MM.1S (cell line): Measurements from ENCODE around the gene ACTG1.

Experiments
- DNase-seq: peaks from one replicate; pipeline ENCODE4 v3.0.0-alpha.2; 2015
- H2AFZ ChIP-seq: fragments of 300-600 bp; sonication (generic); 2 replicates; pipeline ENCODE4 v1.6.0; 2016; ENCODE audit warnings: antibody characterized with exemption, low read length
- H3F3A ChIP-seq: fragments of 300-600 bp; sonication (generic); 2 replicates; pipeline ENCODE4 v1.6.1; 2016; ENCODE audit warnings: mild to moderate bottlenecking, antibody characterized with exemption, low read length, moderate library complexity, mixed read lengths; ENCODE audit not compliant: insufficient read depth
- H3K27ac ChIP-seq: fragments of 300-600 bp; sonication (generic); 2 replicates; pipeline ENCODE4 v1.5.1; 2016; ENCODE audit warnings: mild to moderate bottlenecking, low read length
- H3K27me3 ChIP-seq: fragments of 300-600 bp; sonication (generic); replicated peaks from 2 replicates; pipeline ENCODE4 v1.6.0; 2016; ENCODE audit warnings: low read length; ENCODE audit not compliant: insufficient read depth
- H3K36me3 ChIP-seq: fragments of 300-600 bp; sonication (generic); replicated peaks from 2 replicates; pipeline ENCODE4 v1.6.1; 2016; ENCODE audit warnings: mild to moderate bottlenecking, low read length, mixed read lengths; ENCODE audit not compliant: insufficient read depth
- H3K4me1 ChIP-seq: fragments of 300-600 bp; sonication (generic); 2 replicates; pipeline ENCODE4 v1.6.1; 2016; ENCODE audit warnings: low read length, mixed read lengths
- H3K4me2 ChIP-seq: fragments of 300-600 bp; sonication (generic); 2 replicates; pipeline ENCODE4 v1.6.0; 2016; ENCODE audit warnings: low read depth, low read length
- H3K4me3 ChIP-seq: fragments of 300-600 bp; sonication (generic); 2 replicates; pipeline ENCODE4 v1.5.1; 2016; ENCODE audit warnings: low read length, mixed read lengths
- H3K79me2 ChIP-seq: fragments of 300-600 bp; sonication (generic); 2 replicates; pipeline ENCODE4 v1.6.1; 2016; ENCODE audit warnings: mixed run types, low read length, mixed read lengths
- H3K9ac ChIP-seq: fragments of 300-600 bp; sonication (generic); 2 replicates; pipeline ENCODE4 v1.6.1; 2016; ENCODE audit warnings: low read length, mixed read lengths
- H3K9me2 ChIP-seq: fragments of 300-600 bp; sonication (generic); replicated peaks from 2 replicates; pipeline ENCODE4 v1.6.1; 2016; ENCODE audit warnings: mild to moderate bottlenecking, low read length, mixed read lengths; ENCODE audit not compliant: insufficient read depth
- H3K9me3 ChIP-seq: fragments of 300-600 bp; sonication (generic); replicated peaks from 2 replicates; pipeline ENCODE4 v1.6.1; 2016; ENCODE audit warnings: mild to moderate bottlenecking, low read length, mixed read lengths; ENCODE audit not compliant: insufficient read depth
- H4K20me1 ChIP-seq: fragments of 300-600 bp; sonication (generic); 2 replicates; pipeline ENCODE4 v1.6.1; 2016; ENCODE audit warnings: mild to moderate bottlenecking, low read length, moderate library complexity, mixed read lengths; ENCODE audit not compliant: insufficient read depth
- EZH2 ChIP-seq: fragments of 300-600 bp; sonication (generic); optimal IDR thresholded peaks from 2 replicates; pipeline ENCODE3; 2017; ENCODE audit warnings: low read depth, mild to moderate bottlenecking, antibody characterized with exemption, low read length, mixed read lengths
- EZH2phosphoT487 ChIP-seq: fragments of 300-600 bp; sonication (generic); IDR thresholded peaks from 2 replicates; pipeline ENCODE4 v1.6.1; 2018; ENCODE audit warnings: antibody characterized with exemption, low read length
- TF ChIP-seq, protein P1 (sequence below): fragments of 300-600 bp; sonication (generic); IDR thresholded peaks from 2 replicates; pipeline ENCODE4 v1.5.1; 2016; ENCODE audit warnings: antibody characterized with exemption, low read length, mixed read lengths

Gene ACTG1

GRCh38 chr17:81486199-81486810 is 26.3 kb downstream of the ACTG1 start:
- Histone ChIP-seq H3F3A (no peaks in the 10 kb centered on the region; the same call in 1 of the 2 replicates), H3K9ac (no peak overlapping the region), H2AFZ (no peak overlapping the region), H4K20me1 (no peaks in the 10 kb centered on the region), H3K27ac (no peak overlapping the region), H3K9me3 (no peaks in the 10 kb centered on the region), H3K36me3 (no peaks in the 10 kb centered on the region), H3K4me3 (no peak overlapping the region), H3K4me2 (no peak overlapping the region), H3K79me2 (no peaks in the 10 kb centered on the region), H3K27me3 (peaks cover 74% of the 10 kb centered on the region), H3K4me1 (peaks cover 6% of the 10 kb centered on the region), H3K9me2 (no peaks in the 10 kb centered on the region)
- TF ChIP-seq EZH2: no peak
- TF ChIP-seq, protein P1, sequence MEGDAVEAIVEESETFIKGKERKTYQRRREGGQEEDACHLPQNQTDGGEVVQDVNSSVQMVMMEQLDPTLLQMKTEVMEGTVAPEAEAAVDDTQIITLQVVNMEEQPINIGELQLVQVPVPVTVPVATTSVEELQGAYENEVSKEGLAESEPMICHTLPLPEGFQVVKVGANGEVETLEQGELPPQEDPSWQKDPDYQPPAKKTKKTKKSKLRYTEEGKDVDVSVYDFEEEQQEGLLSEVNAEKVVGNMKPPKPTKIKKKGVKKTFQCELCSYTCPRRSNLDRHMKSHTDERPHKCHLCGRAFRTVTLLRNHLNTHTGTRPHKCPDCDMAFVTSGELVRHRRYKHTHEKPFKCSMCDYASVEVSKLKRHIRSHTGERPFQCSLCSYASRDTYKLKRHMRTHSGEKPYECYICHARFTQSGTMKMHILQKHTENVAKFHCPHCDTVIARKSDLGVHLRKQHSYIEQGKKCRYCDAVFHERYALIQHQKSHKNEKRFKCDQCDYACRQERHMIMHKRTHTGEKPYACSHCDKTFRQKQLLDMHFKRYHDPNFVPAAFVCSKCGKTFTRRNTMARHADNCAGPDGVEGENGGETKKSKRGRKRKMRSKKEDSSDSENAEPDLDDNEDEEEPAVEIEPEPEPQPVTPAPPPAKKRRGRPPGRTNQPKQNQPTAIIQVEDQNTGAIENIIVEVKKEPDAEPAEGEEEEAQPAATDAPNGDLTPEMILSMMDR: no peak
- TF ChIP-seq EZH2phosphoT487: no peak
- no peak for DNase-seq

- peak; percentile 87 for DNase-seq
- peaks cover 72% of the 10 kb centered on the region for H3K27me3 ChIP-seq
These were observed 28.2 kb downstream of the ACTG1 start for GRCh38 chr17:81484195-81484979.

DNA sequence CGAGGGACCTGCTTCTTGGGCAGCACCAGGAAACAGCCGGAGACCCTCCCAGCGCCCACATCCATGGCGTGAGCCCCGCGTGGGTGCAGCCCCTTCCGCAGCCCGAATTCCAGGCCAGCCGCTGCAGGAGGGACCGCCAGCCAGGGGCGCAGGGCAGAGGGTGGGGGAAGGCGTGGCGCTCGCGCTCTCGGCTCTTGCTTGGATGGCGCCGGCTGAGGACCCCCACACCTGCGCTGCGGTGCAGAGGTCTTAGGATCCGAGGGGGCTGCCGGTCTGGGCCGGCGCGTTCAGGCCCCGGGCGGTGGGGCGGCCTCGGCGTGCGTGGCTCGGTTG is 28.8 kb downstream of the ACTG1 start:
- no peaks in the 10 kb centered on the region; the same call in 1 of the 2 replicates for H3F3A ChIP-seq
- DNase-seq: no peak
- TF ChIP-seq EZH2: no peak
- TF ChIP-seq, protein P1: no peak
- no peak for TF ChIP-seq EZH2phosphoT487
- H3K9me2 ChIP-seq: no peaks in the 10 kb centered on the region
- peaks cover 6% of the 10 kb centered on the region for H3K4me1 ChIP-seq
- H3K9me3 ChIP-seq: no peaks in the 10 kb centered on the region
- H4K20me1 ChIP-seq: no peaks in the 10 kb centered on the region
- no peaks in the 10 kb centered on the region for H3K36me3 ChIP-seq
- peaks cover 72% of the 10 kb centered on the region for H3K27me3 ChIP-seq
- peak overlapping the region; percentile 99 for H3K4me2 ChIP-seq
- H3K27ac ChIP-seq: no peak overlapping the region
- peak overlapping the region; percentile 28; the same call in 1 of the 2 replicates for H3K9ac ChIP-seq
- H3K4me3 ChIP-seq: peak overlapping the region; percentile 60
- no peaks in the 10 kb centered on the region for H3K79me2 ChIP-seq
- H2AFZ ChIP-seq: peak overlapping the region; percentile 90

More at GRCh38 chr17:81484195-81484979, 28.2 kb downstream of the ACTG1 start:
- Histone ChIP-seq H3K4me2 (peak overlapping the region; percentile 99), H3K4me1 (peaks cover 6% of the 10 kb centered on the region), H3K79me2 (no peaks in the 10 kb centered on the region), H3K9me2 (no peaks in the 10 kb centered on the region), H3K4me3 (peak overlapping the region; percentile 60), H3K9ac (peak overlapping the region; percentile 39; the same call in 1 of the 2 replicates), H2AFZ (peak overlapping the region; percentile 95), H3K36me3 (no peaks in the 10 kb centered on the region), H3K9me3 (no peaks in the 10 kb centered on the region), H4K20me1 (no peaks in the 10 kb centered on the region), H3F3A (no peaks in the 10 kb centered on the region; the same call in 1 of the 2 replicates), H3K27ac (no peak overlapping the region)
- TF ChIP-seq, protein P1: peak; percentile 89
- TF ChIP-seq EZH2phosphoT487: no peak
